Measurements from ENCODE around the gene CDPF1.
"Not testable (repeated sequence)": the region's sequence is repeated elsewhere in the genome, so short reads cannot be mapped to it uniquely, and the experiment has no call there.

The CDPF1 gene

GRCh38 chr22:46281866-46282678, 32.0 kb upstream of the CDPF1 start:
- DNase-seq, result no peak

- no peak for DNase-seq
These were observed 31.0 kb upstream of the CDPF1 start for GRCh38 chr22:46280999-46281623.

- no peak for DNase-seq
These were observed 30.1 kb upstream of the CDPF1 start for GRCh38 chr22:46280063-46280817.

- no peak for DNase-seq
These were observed 28.9 kb upstream of the CDPF1 start for GRCh38 chr22:46278656-46279645.

- no peak for DNase-seq
These were observed 26.5 kb upstream of the CDPF1 start for GRCh38 chr22:46276563-46276962.

- no peak for DNase-seq
These were observed 25.5 kb upstream of the CDPF1 start for GRCh38 chr22:46275455-46276122.

- no peak for DNase-seq
These were observed 24.3 kb upstream of the CDPF1 start for GRCh38 chr22:46274381-46274780.

- DNase-seq, result no peak
These were observed 23.5 kb upstream of the CDPF1 start for GRCh38 chr22:46273432-46274148.

- DNase-seq, result no peak
These were observed 22.8 kb upstream of the CDPF1 start for GRCh38 chr22:46272762-46273431.

- DNase-seq, result no peak
These were observed 22.1 kb upstream of the CDPF1 start for GRCh38 chr22:46272196-46272595.

- no peak for DNase-seq
These were observed 19.5 kb upstream of the CDPF1 start for GRCh38 chr22:46269564-46269963.

GRCh38 chr22:46267431-46268279, 17.6 kb upstream of the CDPF1 start, which contains the start of gene TTC38:
Gene TTC38, plus strand, starts transcription at chr22:46268008. Its CDS starts 32 bp downstream, at chr22:46268040.
- DNase-seq, result peak; percentile 2

GRCh38 chr22:46265627-46266026, 15.5 kb upstream of the CDPF1 start:
- DNase-seq, result not testable (repeated sequence)

GRCh38 chr22:46264520-46264919, 14.4 kb upstream of the CDPF1 start:
- not testable (repeated sequence) for DNase-seq

GRCh38 chr22:46263216-46263590, 13.1 kb upstream of the CDPF1 start, which contains the start of gene PKDREJ:
Gene PKDREJ, minus strand, starts transcription at chr22:46263343. Its CDS starts 21 bp downstream, at chr22:46263322.
- DNase-seq, result no peak

GRCh38 chr22:46262449-46263215, 12.5 kb upstream of the CDPF1 start:
- DNase-seq, result no peak

GRCh38 chr22:46260038-46260437, 9.9 kb upstream of the CDPF1 start:
- no peak for DNase-seq

- no peak for DNase-seq
These were observed 9.3 kb upstream of the CDPF1 start for GRCh38 chr22:46259374-46259773.
